Stimulated activated CD8-positive, alpha-beta memory T cell treated with anti-CD3 and anti-CD28 coated beads, Interleukin-12 subunit alpha, Interleukin-12 subunit beta, amount 100 ng/mL, for 24 hours (primary cell): ENCODE measurements around the gene SP100.
"Not testable (repeated sequence)": the region's sequence is repeated elsewhere in the genome, so short reads cannot be mapped to it uniquely, and the experiment has no call there.

Source experiments
- DNase-seq: peaks from one replicate; pipeline ENCODE4 v3.0.0-alpha.2; 2020; ENCODE audit errors: extremely low read depth

SP100 gene

DNA sequence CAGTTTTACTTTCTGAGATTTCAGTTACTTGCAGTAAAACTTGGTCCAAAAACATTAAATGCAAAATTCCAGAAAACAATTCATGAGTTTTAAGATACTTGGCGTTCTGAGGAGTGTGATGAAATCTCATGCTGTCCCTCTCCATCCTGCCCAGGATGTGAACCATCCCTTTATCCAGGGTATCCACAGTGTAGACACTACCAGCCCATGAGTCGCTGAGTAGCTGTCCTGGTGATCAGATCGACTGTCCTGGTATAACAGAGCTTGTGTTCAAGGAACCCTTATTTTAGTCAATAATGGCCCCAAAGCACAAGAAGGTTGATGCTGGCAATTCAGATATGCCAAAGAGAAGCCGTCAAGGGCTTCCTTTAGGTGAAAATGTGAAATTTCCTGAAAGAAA lies 3.2 kb downstream of the SP100 start:
- DNase-seq: no peak

- DNase-seq: no peak
Measured at GRCh38 chr2:230422149-230422548, 6.1 kb downstream of the SP100 start.

DNA sequence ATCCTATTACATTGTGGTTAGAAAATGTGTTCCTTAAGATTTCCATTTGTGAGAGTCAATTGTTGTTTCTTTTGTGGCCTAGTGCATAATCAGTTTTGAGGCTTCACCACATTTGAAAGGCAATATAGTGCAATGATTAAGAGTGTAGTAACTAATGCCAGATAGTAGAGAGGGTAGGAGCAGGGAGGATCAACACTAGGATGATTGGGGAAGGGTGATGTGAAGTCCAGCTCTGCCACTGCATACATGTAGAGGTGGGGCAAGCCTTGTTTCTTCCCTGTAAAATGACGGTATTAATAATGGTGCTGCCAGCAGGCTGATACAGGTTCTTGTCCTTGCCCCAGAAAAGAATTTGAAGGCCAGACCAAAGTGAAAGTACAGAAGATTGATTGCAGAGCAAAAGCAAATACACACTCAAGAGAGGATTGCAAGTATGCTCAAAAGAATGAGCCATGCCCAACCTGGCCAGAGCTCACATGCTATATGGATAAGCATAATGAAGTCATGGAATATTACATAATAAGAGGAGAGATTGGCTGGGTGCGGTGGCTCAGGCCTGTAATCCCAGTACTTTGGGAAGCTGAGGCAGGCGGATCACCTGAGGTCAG lies 8.0 kb downstream of the SP100 start:
- DNase-seq: no peak

DNA sequence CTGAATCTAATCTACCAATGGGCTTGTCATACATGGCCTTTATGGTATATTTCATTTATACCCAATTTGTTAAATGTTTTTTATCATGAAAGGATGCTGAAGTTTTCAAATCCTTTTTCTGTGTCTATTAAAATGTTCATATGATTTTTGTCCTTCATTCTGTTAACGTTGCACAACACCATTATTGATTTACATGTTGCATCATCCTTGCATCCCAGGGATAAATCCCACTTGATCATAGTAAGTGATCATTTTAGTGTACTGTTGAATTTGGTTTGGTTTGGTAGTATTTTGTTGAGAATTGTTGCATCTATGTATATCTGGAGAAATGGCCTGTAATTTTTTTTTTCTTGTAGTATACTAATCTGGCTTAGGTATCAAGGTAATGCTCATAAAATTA lies 9.4 kb downstream of the SP100 start:
- no peak for DNase-seq

DNA sequence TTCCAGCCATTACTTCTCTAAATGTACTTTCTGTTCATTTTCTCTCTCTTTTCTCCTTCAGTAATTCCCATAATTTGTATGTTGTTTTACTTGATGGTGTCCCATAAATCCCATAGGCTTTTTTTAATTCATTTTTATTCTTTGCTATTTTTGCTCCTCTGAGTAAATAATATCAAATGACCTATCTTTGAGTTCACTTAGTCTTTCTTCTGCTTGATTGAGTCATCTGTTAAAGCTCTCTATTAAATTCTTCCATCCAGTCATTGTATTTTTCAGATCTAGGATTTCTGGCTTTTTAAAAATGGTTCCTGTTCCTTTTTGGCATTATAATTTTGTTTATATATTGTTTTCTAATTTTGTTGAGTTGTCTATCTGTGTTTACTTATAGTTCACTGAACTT lies 13.5 kb downstream of the SP100 start:
- no peak for DNase-seq

GRCh38 chr2:230430957-230431910 lies 15.2 kb downstream of the SP100 start:
- no peak for DNase-seq

DNA sequence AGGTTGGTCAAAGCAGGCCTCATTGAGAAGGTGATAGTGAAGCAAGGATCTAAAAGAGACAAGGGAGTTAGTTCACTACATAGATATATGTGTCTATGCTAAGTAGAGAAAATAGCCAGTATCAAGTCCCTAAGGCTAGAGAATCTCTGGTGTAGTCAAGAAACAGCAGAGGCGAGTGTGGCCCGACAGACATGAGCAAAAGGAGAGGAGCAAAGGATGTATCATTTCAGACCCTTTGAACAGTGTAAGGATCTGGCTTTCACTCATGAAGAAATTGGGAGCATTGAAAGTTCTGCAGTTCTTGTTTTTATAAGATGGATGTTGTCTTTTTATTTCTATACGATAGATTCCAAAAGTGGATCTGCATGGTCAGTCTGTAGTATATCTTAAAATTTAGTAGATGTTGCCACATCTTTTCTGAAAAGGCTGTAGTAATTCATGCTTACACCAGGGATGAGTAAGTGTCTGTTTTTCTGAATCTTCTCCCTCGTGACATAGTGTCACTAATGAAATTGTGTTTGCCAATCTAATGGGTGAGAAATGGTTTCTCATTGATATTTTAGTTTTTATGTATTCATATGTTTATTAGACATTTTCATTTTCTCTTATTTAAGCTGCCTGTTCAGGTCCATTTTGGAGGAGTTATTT lies 18.8 kb downstream of the SP100 start:
- no peak for DNase-seq

DNA sequence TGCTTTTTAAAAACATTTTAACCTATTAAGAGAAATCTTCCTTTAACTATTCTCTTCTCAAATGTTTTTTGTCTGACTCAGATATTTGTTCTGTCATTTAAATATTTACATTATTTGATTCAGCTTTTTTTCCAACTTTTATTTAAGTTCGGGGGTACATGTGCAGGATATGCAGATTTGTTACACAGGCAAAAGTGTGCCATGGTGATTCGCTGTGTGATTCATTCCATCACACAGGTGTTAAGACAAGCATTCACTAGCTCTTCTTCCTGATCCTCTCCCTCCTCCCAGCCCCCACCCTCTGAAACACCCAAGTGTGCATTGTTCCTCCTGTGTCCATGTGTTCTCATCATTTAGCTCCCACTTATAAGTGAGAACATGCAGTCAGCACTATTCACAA lies 19.4 kb downstream of the SP100 start:
- DNase-seq: no peak

GRCh38 chr2:230439121-230439520 lies 23.1 kb downstream of the SP100 start:
- not testable (repeated sequence) for DNase-seq

DNA sequence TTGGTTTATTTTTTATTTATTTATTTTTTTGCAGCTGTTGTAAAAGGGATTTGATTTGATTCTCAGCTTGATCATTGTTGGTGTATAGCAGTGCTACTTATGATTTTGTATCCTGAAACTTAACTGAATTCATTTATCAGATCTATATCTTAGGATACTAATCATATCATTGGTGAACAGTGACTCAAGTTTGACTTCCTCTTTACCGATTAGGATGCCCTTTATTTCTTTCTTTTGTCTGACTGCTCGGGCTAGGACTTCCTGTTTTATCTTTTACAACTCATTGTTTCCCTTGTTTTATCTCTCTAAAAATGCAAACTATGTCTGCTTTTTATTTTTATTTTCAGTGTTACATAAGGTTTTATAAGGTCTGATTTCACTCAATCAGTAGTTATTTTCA lies 23.6 kb downstream of the SP100 start:
- no peak for DNase-seq

- no peak for DNase-seq
Measured at GRCh38 chr2:230441227-230441897, 25.4 kb downstream of the SP100 start.

GRCh38 chr2:230443541-230443940 lies 27.5 kb downstream of the SP100 start:
- DNase-seq: no peak

DNA sequence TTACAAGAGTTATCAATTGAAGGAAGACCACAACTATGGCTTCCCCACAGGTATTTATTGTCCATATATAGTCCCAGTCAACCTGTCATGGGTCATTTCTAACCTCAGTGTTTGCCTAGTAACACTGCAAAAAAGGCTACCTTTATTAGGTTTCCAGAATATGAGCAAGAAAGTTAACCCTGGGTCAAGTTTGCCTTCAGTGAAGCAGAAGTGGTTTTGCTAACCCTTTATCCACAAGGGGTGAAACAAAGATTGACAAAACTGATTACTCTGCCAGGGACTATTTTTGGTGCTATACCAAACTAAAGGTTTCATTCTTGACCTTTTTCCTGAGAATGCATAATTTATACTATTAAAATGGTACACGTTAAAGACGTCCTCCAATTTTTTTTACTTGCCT lies 28.8 kb downstream of the SP100 start:
- DNase-seq: no peak

DNA sequence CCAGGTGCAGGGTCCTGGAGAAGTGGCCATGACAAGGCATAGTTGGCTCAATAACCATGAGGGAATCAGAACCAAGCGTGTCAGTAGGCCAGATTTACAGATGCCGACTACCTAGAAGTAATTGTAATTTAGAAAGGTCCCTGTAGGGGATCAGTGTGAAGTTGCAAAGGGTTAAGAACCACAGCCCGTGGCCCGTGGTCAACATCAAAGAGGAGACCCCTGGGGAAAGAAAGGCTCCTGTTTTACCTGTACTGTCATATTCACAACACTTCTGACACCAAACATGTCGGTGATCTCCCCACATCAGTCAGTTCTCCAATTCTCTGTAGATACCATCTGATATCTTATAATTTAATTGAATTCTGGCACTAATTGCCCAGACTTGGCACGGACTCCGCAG lies 31.0 kb downstream of the SP100 start:
- no peak for DNase-seq

GRCh38 chr2:230447455-230448451 lies 31.8 kb downstream of the SP100 start:
- no peak for DNase-seq

- no peak for DNase-seq
Measured at GRCh38 chr2:230449901-230450467, 34.0 kb downstream of the SP100 start.

DNA sequence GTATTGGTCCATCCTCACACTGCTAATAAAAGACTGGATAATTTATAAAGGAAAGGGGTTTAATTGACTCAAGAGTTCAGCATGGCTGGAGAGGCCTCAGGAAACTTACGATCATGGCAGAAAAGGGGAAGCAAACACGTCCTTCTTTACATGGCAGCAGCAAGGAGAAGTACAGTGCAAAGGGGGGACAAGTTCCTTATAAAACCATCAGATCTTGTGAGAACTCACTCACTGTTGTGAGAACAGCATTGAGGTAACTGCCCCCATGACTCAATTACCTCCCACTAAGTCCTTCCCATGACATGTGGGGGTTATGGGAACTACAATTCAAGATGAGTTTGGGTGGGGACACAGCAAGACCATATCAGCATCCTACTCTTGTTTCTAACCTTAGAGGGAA lies 37.0 kb downstream of the SP100 start:
- no peak for DNase-seq

- no peak for DNase-seq
Measured at GRCh38 chr2:230455005-230455684, 39.1 kb downstream of the SP100 start.

DNA sequence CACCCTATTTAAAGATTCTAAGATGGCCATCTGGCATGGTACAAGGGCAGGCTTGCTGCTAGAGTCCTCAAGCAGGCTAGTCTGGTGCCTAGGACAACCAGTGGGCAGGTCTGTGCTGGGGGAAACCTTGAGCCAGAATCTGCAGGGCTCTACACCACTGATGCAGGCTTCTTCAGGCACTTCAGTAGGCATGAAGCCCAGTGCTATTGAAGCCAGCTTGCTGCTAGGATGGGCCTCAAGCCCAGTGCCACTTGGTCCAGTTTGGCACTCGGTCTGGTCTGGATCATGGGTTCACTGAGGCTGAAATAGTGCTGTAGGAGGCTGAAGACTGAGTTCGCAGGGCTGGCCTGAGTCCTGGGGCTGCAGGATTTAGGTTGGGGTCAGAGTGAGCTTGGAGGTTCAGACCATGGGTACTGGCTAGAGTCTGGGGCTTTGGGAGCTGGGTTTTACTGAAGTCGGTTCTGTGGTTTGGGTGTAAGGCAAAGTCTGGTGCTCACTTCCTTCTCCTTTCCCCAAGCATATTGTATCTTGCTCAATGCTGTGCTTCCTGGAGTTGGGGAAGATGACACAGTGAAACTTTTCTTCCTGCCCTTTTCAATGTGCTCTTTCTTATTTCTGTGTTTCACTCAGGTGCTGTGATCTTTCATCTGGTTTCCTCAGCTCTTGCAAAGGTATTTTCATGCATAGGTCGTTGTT lies 41.2 kb downstream of the SP100 start:
- no peak for DNase-seq
